Medulla oblongata (tissue), 1 donor: ENCODE results near the gene ABHD10.
"Not testable (repeated sequence)": the region's sequence is repeated elsewhere in the genome, so short reads cannot be mapped to it uniquely, and the experiment has no call there.

Experiments used
- DNase-seq: peaks from one replicate; pipeline ENCODE4 v3.0.0-alpha.2; 2015; ENCODE audit errors: extremely low spot score

Gene ABHD10

DNA sequence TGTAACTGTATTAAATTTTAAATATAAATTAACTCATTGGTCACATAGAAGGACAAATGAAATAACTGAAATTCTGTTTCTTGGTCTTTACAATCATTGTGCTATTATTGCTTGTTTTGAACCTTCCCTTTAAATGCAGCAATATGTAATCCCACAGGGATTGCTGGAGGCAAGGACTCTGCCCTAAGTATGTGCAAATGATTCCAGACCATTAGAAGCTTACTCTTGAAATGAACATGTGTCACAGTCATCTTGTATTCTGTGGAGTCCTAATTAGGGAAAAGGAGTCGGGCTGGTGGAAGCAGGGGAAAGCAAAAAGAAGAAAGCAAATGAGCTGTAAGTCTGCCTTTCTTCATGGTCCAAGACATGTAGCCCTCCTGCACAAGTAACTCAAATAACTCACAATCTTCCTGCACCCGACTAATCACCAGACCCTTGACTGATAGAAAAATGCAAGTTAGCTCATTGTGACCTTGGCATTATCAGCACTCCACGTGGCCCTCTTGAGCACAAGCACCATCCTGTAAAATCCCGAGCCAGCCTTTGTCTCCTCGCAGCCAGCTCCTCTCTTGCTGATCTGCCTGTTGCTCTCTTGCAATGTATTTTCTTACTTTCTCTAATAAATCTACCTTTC, 53.4 kb downstream of the ABHD10 start:
- DNase-seq, result no peak

- DNase-seq, result no peak
Measured at GRCh38 chr3:112034436-112034835, 55.6 kb downstream of the ABHD10 start, which contains the start of gene TMPRSS7. Gene TMPRSS7, plus strand, starts transcription at chr3:112034736. Its CDS starts 110 bp downstream, at chr3:112034846.

GRCh38 chr3:112035241-112035640, 56.4 kb downstream of the ABHD10 start:
- no peak for DNase-seq

DNA sequence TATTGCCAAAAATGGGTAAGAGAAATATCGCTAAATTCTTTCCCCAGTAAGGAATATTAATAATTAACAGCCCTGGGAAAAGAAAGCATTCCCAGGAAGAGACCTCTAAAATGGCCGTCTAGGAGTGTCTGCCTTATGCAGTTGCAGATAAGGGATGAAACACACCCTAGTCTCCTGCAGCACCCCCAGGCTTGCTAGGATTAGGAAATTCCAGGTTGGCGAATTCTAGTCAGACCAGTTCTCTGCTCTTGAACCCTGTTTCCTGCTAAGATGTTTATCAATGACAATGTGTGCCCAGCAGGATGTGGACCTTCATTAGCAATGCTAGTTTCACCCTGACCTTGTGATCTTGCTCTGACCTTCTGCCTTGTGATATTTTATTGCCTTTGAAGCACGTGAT, 58.4 kb downstream of the ABHD10 start:
- DNase-seq, result not testable (repeated sequence)

DNA sequence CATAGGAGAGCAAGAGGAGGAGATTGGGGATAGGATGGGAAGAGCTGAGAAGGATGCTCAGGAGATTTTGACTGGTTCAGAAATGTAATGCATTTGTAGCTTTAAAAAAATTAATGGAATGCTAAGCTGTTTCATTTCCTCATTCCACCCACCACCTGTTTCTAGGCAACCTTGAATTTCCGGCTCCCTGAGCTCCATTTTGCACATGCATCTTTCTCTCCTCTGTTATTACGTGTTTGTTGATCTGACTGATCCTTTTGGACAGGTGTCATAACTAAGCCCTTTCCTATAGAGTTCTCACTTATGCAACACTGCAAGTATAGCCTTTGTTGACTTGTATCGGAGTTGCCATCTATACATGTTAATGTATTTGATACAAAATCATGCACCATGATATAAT, 60.0 kb downstream of the ABHD10 start:
- no peak for DNase-seq

- no peak for DNase-seq
Measured at GRCh38 chr3:112041321-112041720, 62.5 kb downstream of the ABHD10 start.

GRCh38 chr3:112042842-112043280, 64.0 kb downstream of the ABHD10 start:
- DNase-seq, result peak; percentile 7
